ENCODE measurements around the gene SRM. TPM values are rescaled to one million over a fixed set of nuclear protein-coding genes. Genes with fewer than 3 reads are reported as not detected.
"Not testable (repeated sequence)": the region's sequence is repeated elsewhere in the genome, so short reads cannot be mapped to it uniquely, and the experiment has no call there.

Gene SRM
- polyA plus RNA-seq, 4 donors, result 42.0 to 56.6 (median 48.4) TPM

- DNase-seq (ENCODE audit: low read depth in 4 of 4, low spot score in 3 of 4), result no peak
Observed at GRCh38 chr1:11067716-11068599, 8.1 kb upstream of the SRM start.

- DNase-seq (ENCODE audit: low read depth in 4 of 4, low spot score in 3 of 4), result no peak
Observed at GRCh38 chr1:11065796-11066195, 6.0 kb upstream of the SRM start.

GRCh38 chr1:11064942-11065341 is 5.1 kb upstream of the SRM start:
- DNase-seq (ENCODE audit: low read depth in 4 of 4, low spot score in 3 of 4), result no peak

- DNase-seq (ENCODE audit: low read depth in 4 of 4, low spot score in 3 of 4), result not testable (repeated sequence)
Observed at GRCh38 chr1:11063937-11064537, 4.2 kb upstream of the SRM start.

- DNase-seq (ENCODE audit: low read depth in 4 of 4, low spot score in 3 of 4), result no peak
Observed at GRCh38 chr1:11062965-11063401, 3.2 kb upstream of the SRM start.

- DNase-seq (ENCODE audit: low read depth in 4 of 4, low spot score in 3 of 4), result no peak
Observed at GRCh38 chr1:11061652-11062365, 2.0 kb upstream of the SRM start.

GRCh38 chr1:11059155-11059967 is 457 bp downstream of the SRM start:
- no peak for DNase-seq (ENCODE audit: low read depth in 4 of 4, low spot score in 3 of 4)

GRCh38 chr1:11058595-11059154 is 1.1 kb downstream of the SRM start:
- no peak for DNase-seq (ENCODE audit: low read depth in 4 of 4, low spot score in 3 of 4)

GRCh38 chr1:11058026-11058425 is 1.8 kb downstream of the SRM start:
- no peak for DNase-seq (ENCODE audit: low read depth in 4 of 4, low spot score in 3 of 4)

GRCh38 chr1:11057477-11057876 is 2.3 kb downstream of the SRM start:
- DNase-seq (ENCODE audit: low read depth in 4 of 4, low spot score in 3 of 4), result no peak

- DNase-seq (ENCODE audit: low read depth in 4 of 4, low spot score in 3 of 4), result no peak
Observed at GRCh38 chr1:11056504-11056903, 3.3 kb downstream of the SRM start.

- DNase-seq (ENCODE audit: low read depth in 4 of 4, low spot score in 3 of 4), result no peak
Observed at GRCh38 chr1:11055676-11056075, 4.1 kb downstream of the SRM start.

GRCh38 chr1:11054666-11055065 is 5.2 kb downstream of the SRM start:
- no peak for DNase-seq (ENCODE audit: low read depth in 4 of 4, low spot score in 3 of 4)

GRCh38 chr1:11054181-11054580 is 5.6 kb downstream of the SRM start:
- DNase-seq (ENCODE audit: low read depth in 4 of 4, low spot score in 3 of 4), result no peak

- no peak for DNase-seq (ENCODE audit: low read depth in 4 of 4, low spot score in 3 of 4)
Observed at GRCh38 chr1:11053758-11054137, 6.1 kb downstream of the SRM start.

GRCh38 chr1:11052839-11053757 is 6.7 kb downstream of the SRM start:
- no peak for DNase-seq (ENCODE audit: low read depth in 4 of 4, low spot score in 3 of 4)

GRCh38 chr1:11051781-11052511 is 7.9 kb downstream of the SRM start:
- DNase-seq (ENCODE audit: low read depth in 4 of 4, low spot score in 3 of 4), result no peak

GRCh38 chr1:11051121-11051520 is 8.7 kb downstream of the SRM start:
- not testable (repeated sequence) for DNase-seq (ENCODE audit: low read depth in 4 of 4, low spot score in 3 of 4)

All from left renal pelvis (tissue), 4 donors.